K562 (cell line): Measurements from ENCODE around the gene MTHFD2. TPM values are rescaled to one million over a fixed set of nuclear protein-coding genes. Genes with fewer than 3 reads are reported as not detected.

Source experiments
- CBX2 ChIP-seq: fragments of 200-600 bp; sonication (generic); IDR thresholded peaks from one replicate; pipeline ENCODE4 v1.6.1; 2012; ENCODE audit warnings: mild to moderate bottlenecking, low read length, inconsistent platforms; ENCODE audit not compliant: insufficient read depth, poor library complexity, severe bottlenecking
- CEBPG ChIP-seq, 3 experiments: fragments of 200-800 bp in 1 of 3; sonication (Bioruptor generic) in 1 of 3; sonication (generic) in 1 of 3; formaldehyde crosslinking in 1 of 3; IDR thresholded peaks in 2 of 3; conservative IDR thresholded peaks in 1 of 3; 2 replicates each; pipeline versions ENCODE4 v1.6.1 to v1.8.0; 2016 to 2022; ENCODE audit warnings: missing compliant biosample characterization in 2 of 3, missing genetic modification characterization in 2 of 3, mild to moderate bottlenecking in 1 of 3, missing genetic modification reagents in 1 of 3
- ELF4 ChIP-seq: fragments of 450-650 bp; formaldehyde crosslinking; IDR thresholded peaks from 2 replicates; pipeline ENCODE4 v1.4.0; 2022; ENCODE audit warnings: missing genetic modification characterization
- ESRRA ChIP-seq: fragments of 450-650 bp; IDR thresholded peaks from 2 replicates; pipeline ENCODE4 v1.6.1; 2014; ENCODE audit warnings: low read depth, mild to moderate bottlenecking, moderate library complexity, borderline replicate concordance
- FOS ChIP-seq: IDR thresholded peaks from 3 replicates; pipeline ENCODE4 v1.6.1; 2011; ENCODE audit not compliant: insufficient read length; ENCODE audit errors: extremely low read depth
- HDAC3 ChIP-seq: fragments of 450-650 bp; IDR thresholded peaks from 2 replicates; pipeline ENCODE4 v1.6.1; 2018; ENCODE audit warnings: borderline replicate concordance, mild to moderate bottlenecking, moderate library complexity; ENCODE audit not compliant: partially characterized antibody
- NEUROD1 ChIP-seq: fragments of 150-350 bp; IDR thresholded peaks from 2 replicates; pipeline ENCODE4 v1.6.1; 2014; ENCODE audit warnings: borderline replicate concordance, low read length, low read depth; ENCODE audit not compliant: partially characterized antibody
- NFE2L1 ChIP-seq: fragments of 450-650 bp; IDR thresholded peaks from 2 replicates; pipeline ENCODE4 v1.6.1; 2016; ENCODE audit warnings: missing genetic modification characterization, low read depth, mild to moderate bottlenecking, missing compliant biosample characterization, moderate library complexity, borderline replicate concordance
- POLR3A ChIP-seq: IDR thresholded peaks from 2 replicates; pipeline ENCODE4 v1.6.1; 2011; ENCODE audit warnings: borderline replicate concordance, mild to moderate bottlenecking, moderate library complexity; ENCODE audit not compliant: insufficient read length, insufficient read depth; ENCODE audit errors: extremely low read depth
- SLC30A9 ChIP-seq: fragments of 250-450 bp; sonication (Bioruptor Pico); IDR thresholded peaks from 2 replicates; pipeline ENCODE4 v1.8.0; 2022; ENCODE audit warnings: mild to moderate bottlenecking, moderate library complexity
- SMAD3 ChIP-seq: fragments of 450-650 bp; formaldehyde crosslinking; conservative IDR thresholded peaks from 2 replicates; pipeline ENCODE4 v1.4.0; 2020; ENCODE audit warnings: mild to moderate bottlenecking
- SMAD4 ChIP-seq: fragments of 250-450 bp; sonication (Bioruptor Pico); conservative IDR thresholded peaks from 2 replicates; pipeline ENCODE4 v1.8.0; 2021; ENCODE audit warnings: inconsistent platforms, mild to moderate bottlenecking, moderate library complexity
- SREBF1 ChIP-seq: fragments of 150-350 bp; IDR thresholded peaks from 2 replicates; pipeline ENCODE4 v1.6.1; 2014; ENCODE audit warnings: antibody characterized with exemption, low read depth, low read length, borderline replicate concordance
- TAL1 ChIP-seq: fragments of 450-650 bp; IDR thresholded peaks from 2 replicates; pipeline ENCODE4 v1.6.1; 2016; ENCODE audit warnings: mild to moderate bottlenecking
- ZBED1 ChIP-seq: IDR thresholded peaks from 2 replicates; pipeline ENCODE4 v1.6.1; 2014
- polyA plus RNA-seq, 8 experiments: library from polyadenylated mRNA; depleted of rRNA in 4 of 8; stranded (reverse) in 5 of 8; unstranded in 3 of 8; fragments of >200 nt; fragmentation: Nextera tagmentation in 2 of 8; fragmentation: Illumina TruSeq in 1 of 8; extraction: Ambion mirVana in 2 of 8; extraction: Trizol in 1 of 8; gene quantifications; 2 replicates each; pipeline versions ENCODE4 v1.2.1 to v1.2.3, GENCODE V29; 2011 to 2014; ENCODE audit warnings: inconsistent platforms in 1 of 8, missing spikeins in 1 of 8
- total RNA-seq, 7 experiments: library from RNA; depleted of rRNA in 6 of 7; stranded (reverse); fragments of >200 nt in 6 of 7; fragmentation: Illumina TruSeq in 2 of 7; extraction: Trizol in 2 of 7; gene quantifications; 2 replicates each; pipeline versions ENCODE4 v1.2.1 to v1.2.3, GENCODE V29; 2011 to 2021; ENCODE audit warnings: low replicate concordance in 1 of 7
- TF ChIP-seq, protein P1 (sequence below): fragments of 450-650 bp; IDR thresholded peaks from one replicate; pipeline ENCODE4 v1.6.1; 2018; ENCODE audit warnings: mild to moderate bottlenecking, moderate library complexity; ENCODE audit not compliant: partially characterized antibody
- TF ChIP-seq, protein P2 (sequence below): sonication (generic); formaldehyde crosslinking; IDR thresholded peaks from 2 replicates; pipeline ENCODE4 v1.8.0; 2022; ENCODE audit warnings: missing genetic modification reagents, mild to moderate bottlenecking, moderate library complexity, borderline replicate concordance
- TF ChIP-seq, protein P3 (sequence below): fragments of 450-650 bp; IDR thresholded peaks from 2 replicates; pipeline ENCODE4 v1.6.1; 2017; ENCODE audit warnings: antibody characterized with exemption, mild to moderate bottlenecking
- TF ChIP-seq, protein P4 (sequence below): IDR thresholded peaks from 2 replicates; pipeline ENCODE4 v1.6.1; 2011; ENCODE audit not compliant: insufficient read length; ENCODE audit errors: extremely low read depth

The MTHFD2 gene
- total and polyA plus RNA-seq, 9 of the 15 experiments (the other 6 are each of a cell fraction or from before 2014, with no cell fraction given) = 113 to 520 (median 234) TPM

DNA sequence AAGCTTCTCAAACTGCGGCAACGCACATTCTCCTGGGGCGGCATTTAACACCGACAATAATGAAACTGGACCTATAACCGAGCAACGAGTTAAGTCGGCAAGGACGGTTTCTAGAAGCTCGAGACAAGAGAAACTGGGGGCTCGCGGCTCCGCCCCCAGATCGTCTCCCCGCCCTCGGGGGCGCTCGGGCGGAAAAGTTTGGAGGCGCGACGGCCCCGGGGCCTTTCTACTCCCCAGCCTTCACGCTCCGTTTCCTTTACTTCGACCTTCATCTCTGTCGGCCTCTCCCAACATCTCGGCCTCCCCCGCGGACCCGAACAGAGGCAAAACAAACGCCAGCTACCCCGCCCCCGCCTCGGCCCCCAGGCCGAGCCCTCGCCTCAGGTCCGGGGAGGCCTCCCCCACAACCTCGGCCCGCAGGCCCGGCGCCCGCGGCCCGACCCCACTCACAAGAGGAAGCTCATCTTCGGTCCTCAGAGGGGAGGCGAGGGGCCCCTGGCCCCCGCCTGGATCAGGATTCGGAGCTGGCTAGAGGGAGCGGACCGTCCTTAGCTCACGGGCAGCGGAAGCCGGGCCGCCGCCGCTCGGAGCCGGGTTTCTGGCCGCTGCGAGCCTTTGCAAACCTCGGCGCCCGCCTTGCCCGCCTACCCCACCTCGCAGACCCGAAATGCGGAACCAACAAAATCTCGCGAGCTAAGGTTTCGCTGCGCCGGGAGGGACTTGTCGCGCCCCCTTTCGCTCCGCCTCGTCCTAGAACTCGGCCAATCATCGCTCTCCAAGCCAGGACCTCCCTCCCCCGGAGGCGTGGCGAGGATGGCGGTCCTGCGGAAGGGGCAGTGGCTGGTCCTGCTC, 20.0 kb upstream of the MTHFD2 start, which contains the start of gene MOB1A (continued):
- TF ChIP-seq ELF4 (no peak), CBX2 (no peak), SMAD4 (CRISPR knock-in tag) (peak; percentile 84), NEUROD1 (peak; percentile 41), HDAC3 (no peak), ESRRA (0 out of 2 replicates have a peak, but pooled peaks have one; percentile 29), FOS (no peak), SREBF1 (no peak), POLR3A (no peak), SLC30A9 (CRISPR knock-in tag) (no peak), SMAD3 (CRISPR knock-in tag) (no peak), CEBPG (CRISPR knock-in tag; IDR thresholded peaks at IDR 0.05) (no peak), CEBPG (tag; conservative IDR thresholded peaks at IDR 0.05 in 1 of 2, IDR thresholded peaks at IDR 0.05 in 1 of 2) (no peak), ZBED1 (no peak), NFE2L1 (tag) (no peak), TAL1 (no peak)
- TF ChIP-seq, protein P1, sequence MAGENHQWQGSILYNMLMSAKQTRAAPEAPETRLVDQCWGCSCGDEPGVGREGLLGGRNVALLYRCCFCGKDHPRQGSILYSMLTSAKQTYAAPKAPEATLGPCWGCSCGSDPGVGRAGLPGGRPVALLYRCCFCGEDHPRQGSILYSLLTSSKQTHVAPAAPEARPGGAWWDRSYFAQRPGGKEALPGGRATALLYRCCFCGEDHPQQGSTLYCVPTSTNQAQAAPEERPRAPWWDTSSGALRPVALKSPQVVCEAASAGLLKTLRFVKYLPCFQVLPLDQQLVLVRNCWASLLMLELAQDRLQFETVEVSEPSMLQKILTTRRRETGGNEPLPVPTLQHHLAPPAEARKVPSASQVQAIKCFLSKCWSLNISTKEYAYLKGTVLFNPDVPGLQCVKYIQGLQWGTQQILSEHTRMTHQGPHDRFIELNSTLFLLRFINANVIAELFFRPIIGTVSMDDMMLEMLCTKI = no peak
- TF ChIP-seq, protein P2, sequence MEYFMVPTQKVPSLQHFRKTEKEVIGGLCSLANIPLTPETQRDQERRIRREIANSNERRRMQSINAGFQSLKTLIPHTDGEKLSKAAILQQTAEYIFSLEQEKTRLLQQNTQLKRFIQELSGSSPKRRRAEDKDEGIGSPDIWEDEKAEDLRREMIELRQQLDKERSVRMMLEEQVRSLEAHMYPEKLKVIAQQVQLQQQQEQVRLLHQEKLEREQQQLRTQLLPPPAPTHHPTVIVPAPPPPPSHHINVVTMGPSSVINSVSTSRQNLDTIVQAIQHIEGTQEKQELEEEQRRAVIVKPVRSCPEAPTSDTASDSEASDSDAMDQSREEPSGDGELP (CRISPR knock-in tag) = peak; percentile 44; the same call in 1 of the 2 replicates
- TF ChIP-seq, protein P3, sequence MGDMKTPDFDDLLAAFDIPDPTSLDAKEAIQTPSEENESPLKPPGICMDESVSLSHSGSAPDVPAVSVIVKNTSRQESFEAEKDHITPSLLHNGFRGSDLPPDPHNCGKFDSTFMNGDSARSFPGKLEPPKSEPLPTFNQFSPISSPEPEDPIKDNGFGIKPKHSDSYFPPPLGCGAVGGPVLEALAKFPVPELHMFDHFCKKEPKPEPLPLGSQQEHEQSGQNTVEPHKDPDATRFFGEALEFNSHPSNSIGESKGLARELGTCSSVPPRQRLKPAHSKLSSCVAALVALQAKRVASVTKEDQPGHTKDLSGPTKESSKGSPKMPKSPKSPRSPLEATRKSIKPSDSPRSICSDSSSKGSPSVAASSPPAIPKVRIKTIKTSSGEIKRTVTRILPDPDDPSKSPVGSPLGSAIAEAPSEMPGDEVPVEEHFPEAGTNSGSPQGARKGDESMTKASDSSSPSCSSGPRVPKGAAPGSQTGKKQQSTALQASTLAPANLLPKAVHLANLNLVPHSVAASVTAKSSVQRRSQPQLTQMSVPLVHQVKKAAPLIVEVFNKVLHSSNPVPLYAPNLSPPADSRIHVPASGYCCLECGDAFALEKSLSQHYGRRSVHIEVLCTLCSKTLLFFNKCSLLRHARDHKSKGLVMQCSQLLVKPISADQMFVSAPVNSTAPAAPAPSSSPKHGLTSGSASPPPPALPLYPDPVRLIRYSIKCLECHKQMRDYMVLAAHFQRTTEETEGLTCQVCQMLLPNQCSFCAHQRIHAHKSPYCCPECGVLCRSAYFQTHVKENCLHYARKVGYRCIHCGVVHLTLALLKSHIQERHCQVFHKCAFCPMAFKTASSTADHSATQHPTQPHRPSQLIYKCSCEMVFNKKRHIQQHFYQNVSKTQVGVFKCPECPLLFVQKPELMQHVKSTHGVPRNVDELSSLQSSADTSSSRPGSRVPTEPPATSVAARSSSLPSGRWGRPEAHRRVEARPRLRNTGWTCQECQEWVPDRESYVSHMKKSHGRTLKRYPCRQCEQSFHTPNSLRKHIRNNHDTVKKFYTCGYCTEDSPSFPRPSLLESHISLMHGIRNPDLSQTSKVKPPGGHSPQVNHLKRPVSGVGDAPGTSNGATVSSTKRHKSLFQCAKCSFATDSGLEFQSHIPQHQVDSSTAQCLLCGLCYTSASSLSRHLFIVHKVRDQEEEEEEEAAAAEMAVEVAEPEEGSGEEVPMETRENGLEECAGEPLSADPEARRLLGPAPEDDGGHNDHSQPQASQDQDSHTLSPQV = no peak; the same call in 1 of the 2 replicates
- TF ChIP-seq, protein P4, sequence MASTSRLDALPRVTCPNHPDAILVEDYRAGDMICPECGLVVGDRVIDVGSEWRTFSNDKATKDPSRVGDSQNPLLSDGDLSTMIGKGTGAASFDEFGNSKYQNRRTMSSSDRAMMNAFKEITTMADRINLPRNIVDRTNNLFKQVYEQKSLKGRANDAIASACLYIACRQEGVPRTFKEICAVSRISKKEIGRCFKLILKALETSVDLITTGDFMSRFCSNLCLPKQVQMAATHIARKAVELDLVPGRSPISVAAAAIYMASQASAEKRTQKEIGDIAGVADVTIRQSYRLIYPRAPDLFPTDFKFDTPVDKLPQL = no peak
